Measurements from ENCODE around the gene PIGT. TPM values are rescaled to one million over a fixed set of nuclear protein-coding genes. Genes with fewer than 3 reads are reported as not detected.

PIGT gene
- total RNA-seq, 1 experiment from 2014 or later = 108 TPM

DNA sequence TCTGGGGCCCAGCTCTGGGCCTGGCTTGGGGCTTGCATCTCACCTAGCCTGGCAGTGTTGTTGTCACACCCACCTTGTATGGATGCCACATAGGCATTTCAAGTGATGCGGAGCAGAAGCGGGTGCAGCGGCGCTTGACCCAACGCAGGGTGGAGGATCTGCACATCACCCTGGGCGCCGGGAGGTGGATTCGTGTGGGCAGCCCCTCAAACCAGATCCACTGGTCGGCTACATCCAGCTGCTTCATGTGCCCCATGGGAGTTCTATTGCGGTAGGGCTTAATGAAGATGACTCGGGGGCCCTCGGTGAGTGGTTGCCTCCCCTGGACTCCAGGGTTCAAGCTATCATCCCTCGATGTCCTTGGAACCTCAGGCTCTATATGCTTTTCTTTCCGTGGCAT lies 41.0 kb upstream of the PIGT start:
- in situ Hi-C loops (cut with HindIII; ENCODE audit: low pct_unique_long_range_greater_than_20kb, low sequenced_read_pairs) (no loop called here), intact Hi-C loops (cut with micrococcal nuclease; ENCODE audit: unreplicated experiment) (no loop called here)
- no peaks in the 10 kb centered on the region; the same call in 1 of the 2 replicates for H3K36me3 ChIP-seq (ENCODE audit: control insufficient read depth, insufficient read depth, low read length)
- no peaks in the 10 kb centered on the region for H3K9me3 ChIP-seq (ENCODE audit: control insufficient read depth, insufficient read depth, low read depth, low read length)
- no peak overlapping the region for H3K4me3 ChIP-seq (ENCODE audit: low read depth in 2 of 2, low read length in 2 of 2)
- peaks cover 6% of the 10 kb centered on the region; the same call in 1 of the 2 replicates for H3K4me1 ChIP-seq (ENCODE audit: control insufficient read depth, insufficient read depth, low read length)
- no TSS peak for BruUV-seq (replicated peaks)
- H3K27ac ChIP-seq (ENCODE audit: low read length) = no peak overlapping the region
- ChIA-PET CTCF (interaction anchor here (3.8 kb wide), 1 partner anchor 62 kb away, joined by 47 read pairs; no protein-coding TSS in a partner anchor), POLR2A (no interaction called here)
- H3K27me3 ChIP-seq (ENCODE audit: control insufficient read depth, insufficient read depth, low read length) = no peaks in the 10 kb centered on the region
- no peak for DNase-seq (ENCODE audit: low read depth, low spot score)
- TF ChIP-seq, protein P1, sequence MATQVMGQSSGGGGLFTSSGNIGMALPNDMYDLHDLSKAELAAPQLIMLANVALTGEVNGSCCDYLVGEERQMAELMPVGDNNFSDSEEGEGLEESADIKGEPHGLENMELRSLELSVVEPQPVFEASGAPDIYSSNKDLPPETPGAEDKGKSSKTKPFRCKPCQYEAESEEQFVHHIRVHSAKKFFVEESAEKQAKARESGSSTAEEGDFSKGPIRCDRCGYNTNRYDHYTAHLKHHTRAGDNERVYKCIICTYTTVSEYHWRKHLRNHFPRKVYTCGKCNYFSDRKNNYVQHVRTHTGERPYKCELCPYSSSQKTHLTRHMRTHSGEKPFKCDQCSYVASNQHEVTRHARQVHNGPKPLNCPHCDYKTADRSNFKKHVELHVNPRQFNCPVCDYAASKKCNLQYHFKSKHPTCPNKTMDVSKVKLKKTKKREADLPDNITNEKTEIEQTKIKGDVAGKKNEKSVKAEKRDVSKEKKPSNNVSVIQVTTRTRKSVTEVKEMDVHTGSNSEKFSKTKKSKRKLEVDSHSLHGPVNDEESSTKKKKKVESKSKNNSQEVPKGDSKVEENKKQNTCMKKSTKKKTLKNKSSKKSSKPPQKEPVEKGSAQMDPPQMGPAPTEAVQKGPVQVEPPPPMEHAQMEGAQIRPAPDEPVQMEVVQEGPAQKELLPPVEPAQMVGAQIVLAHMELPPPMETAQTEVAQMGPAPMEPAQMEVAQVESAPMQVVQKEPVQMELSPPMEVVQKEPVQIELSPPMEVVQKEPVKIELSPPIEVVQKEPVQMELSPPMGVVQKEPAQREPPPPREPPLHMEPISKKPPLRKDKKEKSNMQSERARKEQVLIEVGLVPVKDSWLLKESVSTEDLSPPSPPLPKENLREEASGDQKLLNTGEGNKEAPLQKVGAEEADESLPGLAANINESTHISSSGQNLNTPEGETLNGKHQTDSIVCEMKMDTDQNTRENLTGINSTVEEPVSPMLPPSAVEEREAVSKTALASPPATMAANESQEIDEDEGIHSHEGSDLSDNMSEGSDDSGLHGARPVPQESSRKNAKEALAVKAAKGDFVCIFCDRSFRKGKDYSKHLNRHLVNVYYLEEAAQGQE (IDR thresholded peaks at IDR 0.05; ENCODE audit: insufficient read depth in 1 of 2, low read depth in 2 of 2, low read length in 1 of 2) = no peak
- no peak for TF ChIP-seq TCF7L2 (IDR thresholded peaks at IDR 0.05; ENCODE audit: low read depth, low read length)
- TF ChIP-seq SIN3A (IDR thresholded peaks at IDR 0.05; ENCODE audit: borderline replicate concordance, insufficient read depth, low read depth, low read length) = no peak
- TF ChIP-seq, protein P2, sequence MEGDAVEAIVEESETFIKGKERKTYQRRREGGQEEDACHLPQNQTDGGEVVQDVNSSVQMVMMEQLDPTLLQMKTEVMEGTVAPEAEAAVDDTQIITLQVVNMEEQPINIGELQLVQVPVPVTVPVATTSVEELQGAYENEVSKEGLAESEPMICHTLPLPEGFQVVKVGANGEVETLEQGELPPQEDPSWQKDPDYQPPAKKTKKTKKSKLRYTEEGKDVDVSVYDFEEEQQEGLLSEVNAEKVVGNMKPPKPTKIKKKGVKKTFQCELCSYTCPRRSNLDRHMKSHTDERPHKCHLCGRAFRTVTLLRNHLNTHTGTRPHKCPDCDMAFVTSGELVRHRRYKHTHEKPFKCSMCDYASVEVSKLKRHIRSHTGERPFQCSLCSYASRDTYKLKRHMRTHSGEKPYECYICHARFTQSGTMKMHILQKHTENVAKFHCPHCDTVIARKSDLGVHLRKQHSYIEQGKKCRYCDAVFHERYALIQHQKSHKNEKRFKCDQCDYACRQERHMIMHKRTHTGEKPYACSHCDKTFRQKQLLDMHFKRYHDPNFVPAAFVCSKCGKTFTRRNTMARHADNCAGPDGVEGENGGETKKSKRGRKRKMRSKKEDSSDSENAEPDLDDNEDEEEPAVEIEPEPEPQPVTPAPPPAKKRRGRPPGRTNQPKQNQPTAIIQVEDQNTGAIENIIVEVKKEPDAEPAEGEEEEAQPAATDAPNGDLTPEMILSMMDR (IDR thresholded peaks at IDR 0.05) = no peak
- TF ChIP-seq POLR2AphosphoS5 (IDR thresholded peaks at IDR 0.05; ENCODE audit: low read depth, low read length) = no peak
- ATAC-seq = no peak

DNA sequence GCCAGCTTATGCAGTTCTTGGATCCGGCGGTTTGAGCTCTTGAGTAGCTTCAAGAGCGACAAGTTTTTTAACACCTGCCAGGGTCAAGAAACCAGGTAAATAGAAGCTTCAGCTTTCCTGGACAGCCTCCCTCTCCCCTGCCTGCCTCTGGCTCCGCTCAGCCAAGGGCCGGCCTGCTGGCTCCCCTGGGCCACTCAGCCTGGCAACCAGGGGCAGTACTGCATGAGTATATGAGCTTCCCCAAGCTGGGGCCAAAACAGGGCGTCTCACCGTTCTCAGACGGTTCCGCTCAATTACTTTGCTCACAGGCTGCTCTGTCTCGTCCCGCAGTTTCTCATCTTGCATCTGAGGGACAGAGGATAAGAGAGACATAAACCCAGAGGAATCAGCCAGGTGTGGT lies 38.7 kb upstream of the PIGT start:
- DNase-seq (ENCODE audit: low read depth, low spot score) (no peak), ATAC-seq (no peak)
- no peak overlapping the region for H3K4me3 ChIP-seq (ENCODE audit: low read depth in 2 of 2, low read length in 2 of 2)
- H3K27me3 ChIP-seq (ENCODE audit: control insufficient read depth, insufficient read depth, low read length) = no peaks in the 10 kb centered on the region
- TF ChIP-seq, protein P1 (IDR thresholded peaks at IDR 0.05; ENCODE audit: insufficient read depth in 1 of 2, low read depth in 2 of 2, low read length in 1 of 2) = no peak
- TF ChIP-seq TCF7L2 (IDR thresholded peaks at IDR 0.05; ENCODE audit: low read depth, low read length) (no peak), POLR2AphosphoS5 (IDR thresholded peaks at IDR 0.05; ENCODE audit: low read depth, low read length) (no peak), SIN3A (IDR thresholded peaks at IDR 0.05; ENCODE audit: borderline replicate concordance, insufficient read depth, low read depth, low read length) (no peak)
- TF ChIP-seq, protein P2 (IDR thresholded peaks at IDR 0.05) = no peak
- no peaks in the 10 kb centered on the region; the same call in 1 of the 2 replicates for H3K36me3 ChIP-seq (ENCODE audit: control insufficient read depth, insufficient read depth, low read length)
- intact Hi-C loops (cut with micrococcal nuclease; ENCODE audit: unreplicated experiment) (no loop called here), in situ Hi-C loops (cut with HindIII; ENCODE audit: low pct_unique_long_range_greater_than_20kb, low sequenced_read_pairs) (no loop called here)
- H3K9me3 ChIP-seq (ENCODE audit: control insufficient read depth, insufficient read depth, low read depth, low read length) = no peaks in the 10 kb centered on the region
- ChIA-PET CTCF (interaction anchor here (0.5 kb wide), 1 partner anchor 58 kb away, joined by 4 read pairs; no protein-coding TSS in a partner anchor), POLR2A (interaction anchor here (0.6 kb wide), 1 partner anchor 16 kb away, joined by 4 read pairs; no protein-coding TSS in a partner anchor)
- peaks cover 6% of the 10 kb centered on the region; the same call in 1 of the 2 replicates for H3K4me1 ChIP-seq (ENCODE audit: control insufficient read depth, insufficient read depth, low read length)
- no TSS peak for BruUV-seq (replicated peaks)
- no peak overlapping the region for H3K27ac ChIP-seq (ENCODE audit: low read length)
